Lower lobe of right lung (tissue), 2 donors: ENCODE measurements around the gene CHSY1. TPM values are rescaled to one million over a fixed set of nuclear protein-coding genes. Genes with fewer than 3 reads are reported as not detected.

Experiments
- ATAC-seq, 2 donors: fragments of 200-7000 bp; cut with Tn5 transposase; one replicate each; pipeline ENCODE4 v1.9.1; 2020 to 2022; ENCODE audit warnings: mild to moderate bottlenecking in 2 of 2, moderate library complexity in 2 of 2
- DNase-seq: peaks from one replicate; pipeline ENCODE4 v3.0.0-alpha.2; 2020
- H3K27ac ChIP-seq: fragments of 200-600 bp; one replicate; pipeline ENCODE4 v1.8.0; 2022
- H3K27me3 ChIP-seq: fragments of 200-600 bp; one replicate; pipeline ENCODE4 v1.8.0; 2022; ENCODE audit warnings: low read depth
- H3K36me3 ChIP-seq: fragments of 200-600 bp; one replicate; pipeline ENCODE4 v1.8.0; 2022; ENCODE audit warnings: mild to moderate bottlenecking
- H3K4me1 ChIP-seq: fragments of 200-600 bp; one replicate; pipeline ENCODE4 v1.8.0; 2022
- H3K4me3 ChIP-seq: fragments of 200-600 bp; one replicate; pipeline ENCODE4 v1.8.0; 2022; ENCODE audit warnings: mild to moderate bottlenecking
- H3K9me3 ChIP-seq: fragments of 200-600 bp; one replicate; pipeline ENCODE4 v1.8.0; 2022
- intact Hi-C: fragments of 100-400 bp; cut with DNase I; formaldehyde crosslinking; loops from one replicate; pipeline ENCODE4 v1.11.0; 2022
- total RNA-seq: library from RNA; stranded (reverse); fragmentation: NEBNext Ultra II Directional; extraction: Animal tissue kit (Norgen Biotek cat#: 25700); gene quantifications from one replicate; pipeline ENCODE4 v1.2.1, GENCODE V29; 2021
- TF ChIP-seq, protein P1 (sequence below): fragments of 200-600 bp; IDR thresholded peaks from one replicate; pipeline ENCODE4 v1.8.0; 2022; ENCODE audit warnings: antibody characterized with exemption, mild to moderate bottlenecking
- donor health status: DM: no; HTN: yes; CAD: no; lungs with severe emphysema.

CHSY1 gene
- total RNA-seq, 1 donor from 2014 or later, result 25.6 TPM

DNA sequence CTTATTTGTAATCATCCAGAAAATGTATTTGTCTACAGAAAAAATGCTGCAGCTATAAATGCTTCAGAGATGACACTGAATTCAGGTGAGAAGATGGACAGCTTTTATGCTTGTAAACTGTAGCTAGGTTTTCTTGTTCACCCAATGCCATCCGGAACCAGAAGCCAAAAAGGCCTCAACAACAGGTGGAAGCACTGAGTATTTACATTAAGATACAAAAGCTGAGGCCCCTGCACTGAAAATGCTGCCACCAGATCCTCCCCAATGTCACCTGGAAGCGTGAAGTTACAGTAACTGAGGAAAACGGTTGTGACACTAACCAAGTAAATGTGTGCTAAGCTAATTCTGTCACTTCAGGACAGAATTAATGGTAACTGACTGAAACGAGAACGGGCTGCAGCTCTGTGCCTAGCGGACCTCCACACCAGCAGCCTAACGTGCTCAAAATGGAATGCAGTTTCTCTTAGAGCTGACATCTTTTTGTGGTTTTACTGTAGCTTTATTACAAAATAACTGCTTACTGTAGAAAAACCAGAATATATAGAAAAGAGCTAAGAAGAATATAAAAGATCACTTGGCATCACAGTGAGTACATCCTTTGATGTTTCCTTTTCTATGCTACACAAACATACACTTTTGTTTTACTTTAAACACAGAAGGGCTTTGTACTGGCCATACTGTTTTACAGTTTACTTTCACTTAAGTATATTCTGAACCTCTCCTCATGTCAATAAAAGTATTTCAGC is 7.6 kb downstream of the CHSY1 start:
- Histone ChIP-seq H3K9me3 (no peaks in the 10 kb centered on the region), H3K27me3 (no peaks in the 10 kb centered on the region), H3K4me3 (no peak overlapping the region), H3K4me1 (peaks cover 98% of the 10 kb centered on the region), H3K36me3 (peaks cover 3% of the 10 kb centered on the region), H3K27ac (no peak overlapping the region)
- ATAC-seq, result no peak
- TF ChIP-seq, protein P1, sequence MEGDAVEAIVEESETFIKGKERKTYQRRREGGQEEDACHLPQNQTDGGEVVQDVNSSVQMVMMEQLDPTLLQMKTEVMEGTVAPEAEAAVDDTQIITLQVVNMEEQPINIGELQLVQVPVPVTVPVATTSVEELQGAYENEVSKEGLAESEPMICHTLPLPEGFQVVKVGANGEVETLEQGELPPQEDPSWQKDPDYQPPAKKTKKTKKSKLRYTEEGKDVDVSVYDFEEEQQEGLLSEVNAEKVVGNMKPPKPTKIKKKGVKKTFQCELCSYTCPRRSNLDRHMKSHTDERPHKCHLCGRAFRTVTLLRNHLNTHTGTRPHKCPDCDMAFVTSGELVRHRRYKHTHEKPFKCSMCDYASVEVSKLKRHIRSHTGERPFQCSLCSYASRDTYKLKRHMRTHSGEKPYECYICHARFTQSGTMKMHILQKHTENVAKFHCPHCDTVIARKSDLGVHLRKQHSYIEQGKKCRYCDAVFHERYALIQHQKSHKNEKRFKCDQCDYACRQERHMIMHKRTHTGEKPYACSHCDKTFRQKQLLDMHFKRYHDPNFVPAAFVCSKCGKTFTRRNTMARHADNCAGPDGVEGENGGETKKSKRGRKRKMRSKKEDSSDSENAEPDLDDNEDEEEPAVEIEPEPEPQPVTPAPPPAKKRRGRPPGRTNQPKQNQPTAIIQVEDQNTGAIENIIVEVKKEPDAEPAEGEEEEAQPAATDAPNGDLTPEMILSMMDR, result no peak
- DNase-seq, result no peak
- intact Hi-C loops, result no loop called here

DNA sequence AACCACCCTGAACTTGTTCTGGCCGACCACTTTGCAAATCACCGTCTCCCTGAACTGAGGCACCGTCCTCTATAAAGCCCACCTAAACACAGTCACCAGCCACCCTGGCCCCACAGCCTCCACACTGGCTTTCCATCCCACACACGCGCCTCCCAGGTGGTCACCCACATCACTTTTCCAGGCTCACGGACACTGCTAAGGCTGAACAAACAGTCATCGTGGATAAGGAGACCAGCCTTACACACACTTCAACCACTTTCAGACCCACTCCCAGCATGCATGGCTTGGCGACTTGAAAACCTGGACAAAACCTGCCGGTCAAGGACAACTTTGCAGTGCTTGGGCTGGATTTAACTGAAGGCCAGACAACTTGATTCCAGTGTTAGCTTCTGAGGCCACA is 8.4 kb downstream of the CHSY1 start:
- Histone ChIP-seq H3K4me3 (no peak overlapping the region), H3K27ac (peak overlapping the region; percentile 42), H3K9me3 (no peaks in the 10 kb centered on the region), H3K36me3 (peaks cover 1% of the 10 kb centered on the region), H3K4me1 (peaks cover 98% of the 10 kb centered on the region), H3K27me3 (no peaks in the 10 kb centered on the region)
- intact Hi-C loops, result no loop called here
- peak; percentile 18 to 35 for ATAC-seq
- TF ChIP-seq, protein P1, result no peak
- DNase-seq, result no peak

DNA sequence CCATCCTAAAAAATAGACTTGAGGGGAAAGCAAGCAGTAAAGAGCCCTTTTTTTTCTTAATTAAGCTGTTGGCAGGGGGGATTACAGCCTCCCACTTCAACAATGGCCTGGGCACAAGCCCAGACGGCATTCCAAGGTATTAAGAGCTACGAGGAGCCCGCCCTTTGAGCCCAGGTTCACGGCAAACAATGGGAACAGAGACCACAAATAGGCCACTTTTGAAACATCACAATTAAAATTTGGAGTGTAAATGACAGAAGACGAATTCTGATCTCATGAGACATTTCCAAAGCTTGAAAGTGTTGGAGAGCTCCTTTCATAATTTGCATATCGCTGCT is 8.9 kb downstream of the CHSY1 start:
- intact Hi-C loops, result no loop called here
- Histone ChIP-seq H3K27me3 (no peaks in the 10 kb centered on the region), H3K36me3 (no peaks in the 10 kb centered on the region), H3K4me1 (peaks cover 98% of the 10 kb centered on the region), H3K9me3 (no peaks in the 10 kb centered on the region), H3K4me3 (peak overlapping the region; percentile 23), H3K27ac (peak overlapping the region; percentile 42)
- ATAC-seq (peak in 1 of 2 donors; percentile 18), DNase-seq (no peak)
- TF ChIP-seq, protein P1, result no peak

DNA sequence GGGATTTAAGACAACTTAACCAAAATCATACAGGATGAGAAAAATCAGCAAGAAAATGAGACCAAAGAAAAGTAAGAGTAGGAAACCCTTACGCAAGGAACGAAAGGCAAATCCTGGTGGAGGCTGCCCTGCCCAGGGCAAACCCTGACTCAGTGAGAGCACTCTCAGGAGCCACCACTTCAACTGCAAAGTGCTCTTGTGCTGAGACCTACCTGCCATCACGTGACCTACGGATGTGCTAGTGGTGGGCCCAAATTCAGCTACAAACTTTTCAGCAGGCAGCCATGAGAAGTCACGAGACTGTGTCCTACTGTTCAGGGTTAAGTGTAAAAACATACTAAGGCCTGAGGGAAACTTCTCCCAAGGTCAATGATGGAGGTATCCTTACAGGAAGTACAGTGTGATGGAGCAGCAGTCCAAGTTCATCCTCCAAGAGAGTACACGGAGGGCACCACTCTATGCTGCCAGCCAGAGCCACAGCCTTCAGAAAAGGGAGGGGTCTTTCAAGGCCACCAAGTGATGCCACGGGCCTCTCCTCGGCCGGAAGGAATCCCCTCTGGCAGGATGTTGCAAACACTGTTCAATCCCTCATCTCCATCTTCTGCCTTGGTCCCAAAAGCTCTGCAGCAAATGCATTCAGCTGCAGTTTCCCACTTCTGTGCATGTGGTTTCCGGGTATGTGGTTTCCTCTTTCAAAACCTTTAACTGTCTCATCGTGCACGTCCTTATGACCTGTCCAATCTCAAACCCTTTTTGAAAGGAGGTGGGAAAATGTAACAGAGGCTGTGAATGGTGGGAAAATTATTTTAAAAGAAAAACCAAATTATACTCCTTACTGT is 9.5 kb downstream of the CHSY1 start:
- Histone ChIP-seq H3K4me3 (peak overlapping the region; percentile 23), H3K36me3 (no peaks in the 10 kb centered on the region), H3K27me3 (no peaks in the 10 kb centered on the region), H3K4me1 (peaks cover 97% of the 10 kb centered on the region), H3K9me3 (no peaks in the 10 kb centered on the region), H3K27ac (peak overlapping the region; percentile 42)
- ATAC-seq (peak; percentile 74 to 78), DNase-seq (no peak)
- TF ChIP-seq, protein P1, result no peak
- intact Hi-C loops, result no loop called here

DNA sequence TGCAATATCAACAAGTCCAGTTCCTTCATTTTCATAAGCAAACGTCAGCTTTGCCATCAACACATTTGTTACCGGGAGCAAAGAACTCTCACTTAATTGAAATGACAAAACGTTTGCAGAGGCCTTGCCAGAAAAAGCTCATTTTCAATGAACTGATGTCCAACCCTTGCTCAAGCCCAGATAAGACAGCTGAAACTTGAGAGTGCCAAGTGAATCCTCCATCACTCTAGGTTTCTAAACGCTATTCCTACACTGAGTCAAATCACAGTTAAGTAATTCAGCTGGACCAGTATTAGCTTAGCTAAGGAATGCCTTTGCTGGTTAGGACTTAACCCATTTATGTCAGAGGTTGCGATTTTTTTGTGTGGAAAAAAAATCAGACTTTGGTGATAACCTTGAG is 11.5 kb downstream of the CHSY1 start:
- Histone ChIP-seq H3K36me3 (no peaks in the 10 kb centered on the region), H3K4me1 (peaks cover 80% of the 10 kb centered on the region), H3K27ac (no peak overlapping the region), H3K27me3 (no peaks in the 10 kb centered on the region), H3K9me3 (no peaks in the 10 kb centered on the region), H3K4me3 (no peak overlapping the region)
- TF ChIP-seq, protein P1, result no peak
- DNase-seq, result no peak
- ATAC-seq, result peak; percentile 30 to 53
- intact Hi-C loops, result no loop called here
